BE2C (cell line): ENCODE data around the gene AMZ1.
"Not testable (repeated sequence)": the region's sequence is repeated elsewhere in the genome, so short reads cannot be mapped to it uniquely, and the experiment has no call there.

ENCODE experiments used
- DNase-seq: peaks from one replicate; pipeline ENCODE4 v3.0.0-alpha.2; 2020
- H3K27me3 ChIP-seq: fragments of 250-450 bp; sonication (Bioruptor Pico); 2 replicates; pipeline ENCODE4 v1.5.1; 2020; ENCODE audit warnings: mild to moderate bottlenecking
- H3K36me3 ChIP-seq: fragments of 250-450 bp; sonication (Bioruptor Pico); 2 replicates; pipeline ENCODE4 v1.5.1; 2020; ENCODE audit warnings: mild to moderate bottlenecking
- H3K4me1 ChIP-seq: fragments of 250-450 bp; sonication (Bioruptor Pico); 2 replicates; pipeline ENCODE4 v1.5.1; 2020
- H3K4me3 ChIP-seq: 2 replicates; pipeline ENCODE4 v1.5.1; 2011; ENCODE audit warnings: low read depth, low read length
- H3K9me3 ChIP-seq: fragments of 250-450 bp; sonication (Bioruptor Pico); 2 replicates; pipeline ENCODE4 v1.5.1; 2020
- CTCF ChIP-seq: IDR thresholded peaks from 2 replicates; pipeline ENCODE4 v1.5.1; 2012; ENCODE audit warnings: mild to moderate bottlenecking, low read depth, low read length

AMZ1 gene

GRCh38 chr7:2687338-2687869 lies 598 bp upstream of the AMZ1 start:
- Histone ChIP-seq H3K9me3 (no peaks in the 10 kb centered on the region), H3K27me3 (peaks cover 30% of the 10 kb centered on the region), H3K4me3 (no peak overlapping the region), H3K4me1 (no peaks in the 10 kb centered on the region), H3K36me3 (no peaks in the 10 kb centered on the region)
- TF ChIP-seq CTCF = no peak
- DNase-seq = peak; percentile 78

DNA sequence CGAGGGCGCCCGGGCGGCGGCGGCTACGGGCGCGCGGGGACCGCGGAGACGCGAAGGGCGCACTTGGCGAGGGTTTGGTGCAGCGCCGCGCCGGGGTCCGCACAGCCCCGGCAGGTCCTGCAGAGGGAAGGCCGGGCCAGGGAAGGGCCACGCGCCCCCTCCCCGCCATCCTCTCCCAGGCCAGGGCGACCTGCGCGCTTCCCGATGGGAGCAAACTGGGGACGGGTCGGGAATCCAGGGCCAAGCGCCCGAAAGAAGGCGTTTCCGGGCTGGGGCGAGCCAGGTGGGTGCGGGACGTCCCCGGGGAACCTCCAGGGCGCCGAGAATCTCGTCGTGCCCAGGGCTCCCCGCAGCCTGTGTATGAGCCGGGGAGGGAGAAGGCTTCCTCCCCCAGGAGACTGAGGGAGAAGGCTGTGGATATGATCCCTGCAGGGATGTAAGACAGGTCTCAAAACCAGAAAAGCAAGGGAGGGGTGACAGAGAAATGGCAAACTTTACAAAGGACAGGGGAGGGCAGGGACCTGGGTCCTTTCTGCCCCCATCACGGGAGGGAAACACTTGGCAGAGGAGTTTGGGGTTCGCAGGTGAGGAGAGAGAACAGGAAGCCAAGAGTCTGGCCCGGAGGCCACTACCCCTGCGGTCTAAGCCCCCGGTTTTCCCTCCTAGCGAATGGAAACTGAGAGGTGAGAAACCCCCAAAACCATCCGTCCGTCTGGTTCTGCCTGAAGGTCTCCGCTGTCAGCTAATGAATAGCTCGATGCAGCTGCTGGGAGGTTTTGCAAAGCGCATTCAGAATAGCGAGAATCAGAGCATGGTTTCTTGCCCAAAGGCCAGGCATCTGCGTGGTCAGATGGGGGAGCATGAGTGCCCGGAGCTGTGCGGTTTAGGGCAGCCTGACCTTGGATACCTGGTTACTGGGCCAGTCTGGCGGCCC lies 674 bp downstream of the AMZ1 start:
- H3K4me1 ChIP-seq = no peaks in the 10 kb centered on the region
- H3K36me3 ChIP-seq = no peaks in the 10 kb centered on the region
- no peak for TF ChIP-seq CTCF
- H3K9me3 ChIP-seq = no peaks in the 10 kb centered on the region
- DNase-seq = no peak
- H3K27me3 ChIP-seq = peaks cover 30% of the 10 kb centered on the region
- H3K4me3 ChIP-seq = no peak overlapping the region

DNA sequence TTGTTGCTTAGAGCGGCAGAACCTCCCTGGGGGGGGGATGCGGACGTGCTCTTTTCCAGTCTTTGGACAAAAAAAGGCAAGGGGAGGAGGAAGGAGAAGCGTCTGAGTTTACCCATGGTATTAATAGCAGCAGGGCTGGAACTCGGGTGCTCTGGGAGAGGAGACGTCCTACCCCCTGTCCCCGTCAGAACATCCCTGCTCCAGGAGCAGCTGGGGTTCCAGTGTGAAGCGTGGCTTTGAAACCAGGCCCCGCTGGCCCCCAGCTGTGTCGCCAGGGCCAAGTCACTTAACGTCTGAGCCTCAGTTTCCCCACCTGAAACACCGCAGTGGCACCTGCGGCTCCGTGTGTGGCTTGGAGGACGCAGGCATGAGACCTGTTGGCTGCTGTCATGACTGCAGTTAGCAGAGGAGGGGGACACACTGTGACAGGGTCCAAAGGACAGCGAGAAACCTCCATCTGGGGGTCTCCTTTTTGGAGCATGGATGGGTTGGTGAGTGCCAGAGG lies 1.4 kb downstream of the AMZ1 start:
- Histone ChIP-seq H3K27me3 (peaks cover 30% of the 10 kb centered on the region), H3K4me3 (no peak overlapping the region), H3K4me1 (no peaks in the 10 kb centered on the region), H3K36me3 (no peaks in the 10 kb centered on the region), H3K9me3 (no peaks in the 10 kb centered on the region)
- no peak for DNase-seq
- TF ChIP-seq CTCF = no peak

GRCh38 chr7:2689951-2690705 lies 2.1 kb downstream of the AMZ1 start:
- H3K36me3 ChIP-seq = no peaks in the 10 kb centered on the region
- H3K27me3 ChIP-seq = peaks cover 30% of the 10 kb centered on the region
- DNase-seq = no peak
- H3K4me1 ChIP-seq = no peaks in the 10 kb centered on the region
- no peak overlapping the region for H3K4me3 ChIP-seq
- H3K9me3 ChIP-seq = no peaks in the 10 kb centered on the region
- TF ChIP-seq CTCF = no peak

- Histone ChIP-seq H3K36me3 (no peaks in the 10 kb centered on the region), H3K4me3 (no peak overlapping the region), H3K27me3 (peaks cover 30% of the 10 kb centered on the region), H3K4me1 (no peaks in the 10 kb centered on the region), H3K9me3 (no peaks in the 10 kb centered on the region)
- no peak for TF ChIP-seq CTCF
- DNase-seq = no peak
These were observed 3.2 kb downstream of the AMZ1 start for GRCh38 chr7:2691011-2691707.

- not testable (repeated sequence) for H3K36me3 ChIP-seq, H3K4me1 ChIP-seq, DNase-seq, H3K4me3 ChIP-seq, H3K9me3 ChIP-seq
- peaks cover 30% of the 10 kb centered on the region for H3K27me3 ChIP-seq
These were observed 4.0 kb downstream of the AMZ1 start for GRCh38 chr7:2691932-2692439.
